ENCODE data around the gene HOXB1.

HOXB1 gene

GRCh38 chr17:48571826-48572417, 41.1 kb upstream of the HOXB1 start:
- no peak for DNase-seq (ENCODE audit: extremely low spot score)
- POLR2A ChIA-PET: interaction anchor here (1.3 kb wide), 1 partner anchor 15 kb away, joined by 3 read pairs; no protein-coding TSS in a partner anchor
- CTCF ChIA-PET: no interaction called here
- TF ChIP-seq NFRKB (IDR thresholded peaks at IDR 0.05) (no peak), FOXK2 (IDR thresholded peaks at IDR 0.05) (no peak), LEF1 (IDR thresholded peaks at IDR 0.05; ENCODE audit: borderline replicate concordance) (no peak), BHLHE40 (IDR thresholded peaks at IDR 0.05; ENCODE audit: borderline replicate concordance) (no peak), TARDBP (IDR thresholded peaks at IDR 0.05) (no peak), ELF4 (IDR thresholded peaks at IDR 0.05) (no peak), ARNT (IDR thresholded peaks at IDR 0.05) (no peak), ZNF384 (IDR thresholded peaks at IDR 0.05) (no peak), HDGF (IDR thresholded peaks at IDR 0.05; ENCODE audit: borderline replicate concordance) (no peak), FOXA1 (IDR thresholded peaks at IDR 0.05) (no peak), FOXM1 (IDR thresholded peaks at IDR 0.05; ENCODE audit: borderline replicate concordance) (no peak), SP1 (IDR thresholded peaks at IDR 0.05) (no peak), CTBP1 (IDR thresholded peaks at IDR 0.05; ENCODE audit: borderline replicate concordance) (no peak), L3MBTL2 (conservative IDR thresholded peaks at IDR 0.05) (no peak), SUZ12 (IDR thresholded peaks at IDR 0.05) (no peak)
- TF ChIP-seq, protein P1, sequence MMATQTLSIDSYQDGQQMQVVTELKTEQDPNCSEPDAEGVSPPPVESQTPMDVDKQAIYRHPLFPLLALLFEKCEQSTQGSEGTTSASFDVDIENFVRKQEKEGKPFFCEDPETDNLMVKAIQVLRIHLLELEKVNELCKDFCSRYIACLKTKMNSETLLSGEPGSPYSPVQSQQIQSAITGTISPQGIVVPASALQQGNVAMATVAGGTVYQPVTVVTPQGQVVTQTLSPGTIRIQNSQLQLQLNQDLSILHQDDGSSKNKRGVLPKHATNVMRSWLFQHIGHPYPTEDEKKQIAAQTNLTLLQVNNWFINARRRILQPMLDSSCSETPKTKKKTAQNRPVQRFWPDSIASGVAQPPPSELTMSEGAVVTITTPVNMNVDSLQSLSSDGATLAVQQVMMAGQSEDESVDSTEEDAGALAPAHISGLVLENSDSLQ (IDR thresholded peaks at IDR 0.05): no peak

- CTCF ChIA-PET: no interaction called here
Observed at GRCh38 chr17:48571024-48571818, 40.4 kb upstream of the HOXB1 start.

DNA sequence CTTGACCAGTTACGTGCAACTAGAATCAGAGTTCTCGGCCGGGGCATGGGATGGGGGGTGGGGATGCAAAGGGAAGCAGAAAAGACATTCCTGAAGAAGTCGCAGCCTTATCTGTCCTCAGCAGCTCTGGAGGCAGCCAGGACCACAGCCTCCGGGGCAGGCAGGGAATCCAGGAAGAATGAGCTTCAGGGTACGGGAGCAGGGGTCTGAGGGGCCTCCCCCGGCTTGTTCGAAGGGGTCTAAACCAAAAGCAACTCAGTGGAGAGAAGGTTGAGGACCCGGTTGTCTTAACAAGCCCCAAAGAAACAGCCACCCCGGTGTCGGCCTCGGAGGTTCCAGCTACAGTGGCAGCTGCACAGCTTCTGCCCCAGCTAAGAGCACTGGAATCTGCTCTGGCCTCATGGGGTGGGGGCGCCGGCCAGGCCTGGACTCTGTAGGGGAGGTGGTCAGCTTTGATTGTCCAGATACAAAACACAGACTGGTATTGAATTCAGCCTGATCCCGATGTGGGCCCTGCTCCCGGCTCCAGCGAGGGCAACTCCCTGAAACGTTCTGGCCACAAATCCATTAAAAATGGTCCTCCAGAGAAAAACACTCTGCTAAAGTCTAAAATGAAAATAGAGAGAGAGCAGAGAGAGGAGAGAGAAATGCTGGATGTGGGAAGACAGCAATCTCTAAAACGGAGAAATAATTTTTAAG, 39.7 kb upstream of the HOXB1 start:
- POLR2A ChIA-PET: interaction anchor here (0.5 to 2.1 kb wide), 7 partner anchors 17 to 71 kb away, joined by 3 to 10 read pairs (median 4); partner anchors contain the start of gene HOXB9
- CTCF ChIA-PET: no interaction called here
- DNase-seq (ENCODE audit: extremely low spot score): no peak
- TF ChIP-seq SP1 (IDR thresholded peaks at IDR 0.05): no peak
- TF ChIP-seq ELF4 (IDR thresholded peaks at IDR 0.05): no peak
- no peak for TF ChIP-seq FOXK2 (IDR thresholded peaks at IDR 0.05)
- TF ChIP-seq, protein P1 (IDR thresholded peaks at IDR 0.05): no peak
- no peak for TF ChIP-seq FOXA1 (IDR thresholded peaks at IDR 0.05)
- TF ChIP-seq CTBP1 (IDR thresholded peaks at IDR 0.05; ENCODE audit: borderline replicate concordance): no peak
- TF ChIP-seq ZNF384 (IDR thresholded peaks at IDR 0.05): no peak
- no peak for TF ChIP-seq HDGF (IDR thresholded peaks at IDR 0.05; ENCODE audit: borderline replicate concordance)
- no peak for TF ChIP-seq LEF1 (IDR thresholded peaks at IDR 0.05; ENCODE audit: borderline replicate concordance)
- TF ChIP-seq ARNT (IDR thresholded peaks at IDR 0.05): no peak
- no peak for TF ChIP-seq FOXM1 (IDR thresholded peaks at IDR 0.05; ENCODE audit: borderline replicate concordance)
- no peak for TF ChIP-seq L3MBTL2 (conservative IDR thresholded peaks at IDR 0.05)
- no peak for TF ChIP-seq SUZ12 (IDR thresholded peaks at IDR 0.05)

More at GRCh38 chr17:48571024-48571818, 40.4 kb upstream of the HOXB1 start:
- POLR2A ChIA-PET: interaction anchor here (0.6 to 2.1 kb wide), 6 partner anchors 14 to 72 kb away, joined by 3 to 10 read pairs (median 4); no protein-coding TSS in a partner anchor
- no peak for DNase-seq (ENCODE audit: extremely low spot score)
- TF ChIP-seq SP1 (IDR thresholded peaks at IDR 0.05): no peak
- TF ChIP-seq ARNT (IDR thresholded peaks at IDR 0.05): peak; percentile 86
- TF ChIP-seq L3MBTL2 (conservative IDR thresholded peaks at IDR 0.05): no peak
- TF ChIP-seq BHLHE40 (IDR thresholded peaks at IDR 0.05; ENCODE audit: borderline replicate concordance): no peak
- peak; percentile 89 for TF ChIP-seq LEF1 (IDR thresholded peaks at IDR 0.05; ENCODE audit: borderline replicate concordance)
- TF ChIP-seq, protein P1 (IDR thresholded peaks at IDR 0.05): peak; percentile 98
- TF ChIP-seq FOXA1 (IDR thresholded peaks at IDR 0.05): no peak
- peak; percentile 74; the same call in 1 of the 2 replicates for TF ChIP-seq HDGF (IDR thresholded peaks at IDR 0.05; ENCODE audit: borderline replicate concordance)
- no peak for TF ChIP-seq SUZ12 (IDR thresholded peaks at IDR 0.05)
- no peak for TF ChIP-seq FOXM1 (IDR thresholded peaks at IDR 0.05; ENCODE audit: borderline replicate concordance)
- TF ChIP-seq FOXK2 (IDR thresholded peaks at IDR 0.05): no peak
- TF ChIP-seq ELF4 (IDR thresholded peaks at IDR 0.05): no peak
- TF ChIP-seq NFRKB (IDR thresholded peaks at IDR 0.05): no peak
- peak; percentile 99 for TF ChIP-seq CTBP1 (IDR thresholded peaks at IDR 0.05; ENCODE audit: borderline replicate concordance)
- no peak for TF ChIP-seq ZNF384 (IDR thresholded peaks at IDR 0.05)
- TF ChIP-seq TARDBP (IDR thresholded peaks at IDR 0.05): no peak

- DNase-seq (ENCODE audit: extremely low spot score): no peak
- no peak for TF ChIP-seq TARDBP (IDR thresholded peaks at IDR 0.05)
- no peak for TF ChIP-seq NFRKB (IDR thresholded peaks at IDR 0.05)
- no peak for TF ChIP-seq FOXA1 (IDR thresholded peaks at IDR 0.05)
- TF ChIP-seq, protein P1 (IDR thresholded peaks at IDR 0.05): no peak
- no peak for TF ChIP-seq ELF4 (IDR thresholded peaks at IDR 0.05)
- ChIA-PET CTCF (interaction anchor here (0.5 to 1.2 kb wide), 2 partner anchors 17 to 51 kb away, joined by 3 to 5 read pairs; no protein-coding TSS in a partner anchor), POLR2A (interaction anchor here (0.5 to 2.1 kb wide), 8 partner anchors 10 to 70 kb away, joined by 3 to 10 read pairs (median 4); partner anchors contain the start of gene HOXB9)
Observed at GRCh38 chr17:48569674-48570324, 39.0 kb upstream of the HOXB1 start.

All from HEK293T (cell line).